IMR-90 (cell line): ENCODE measurements around the gene TMEM130. TPM values are rescaled to one million over a fixed set of nuclear protein-coding genes. Genes with fewer than 3 reads are reported as not detected.

Experiments used
- ATAC-seq: fragments of 200-7000 bp; cut with Tn5 transposase; 2 replicates; pipeline ENCODE4 v1.9.1; 2020; ENCODE audit warnings: low read depth, mild to moderate bottlenecking, moderate library complexity
- BruUV-seq: library from RNA; stranded (reverse); fragments of 400-500 nt; replicated peaks from 2 replicates; lab custom pipeline; 2021; lab: Mats Ljungman, UMichigan
- CTCF ChIA-PET: fragments of 300-600 bp; formaldehyde crosslinking; extraction: SDS; loops from one replicate; lab custom pipeline; 2021; ENCODE audit warnings: antibody characterized with exemption; lab: Yijun Ruan, JAX
- POLR2A ChIA-PET: fragments of 300-600 bp; sonication (Branson Sonifier 250); formaldehyde crosslinking; loops from one replicate; lab custom pipeline; 2022; ENCODE audit warnings: antibody characterized with exemption; ENCODE audit not compliant: unreplicated experiment; lab: Charles Lee
- DNase-seq: peaks from one replicate; pipeline ENCODE4 v3.0.0; 2013
- H2AFZ ChIP-seq: replicated peaks from 2 replicates; pipeline ENCODE3; 2013; ENCODE audit warnings: low read length, mild to moderate bottlenecking; ENCODE audit not compliant: poor library complexity
- H2AK5ac ChIP-seq: 2 replicates; pipeline ENCODE4 v1.6.1; 2013; ENCODE audit warnings: low read depth, low read length, inconsistent platforms
- H2AK9ac ChIP-seq: replicated peaks from 2 replicates; pipeline ENCODE3; 2013; ENCODE audit warnings: mild to moderate bottlenecking, low read depth, low read length, moderate library complexity; ENCODE audit not compliant: poor library complexity
- H2BK120ac ChIP-seq: 2 replicates; pipeline ENCODE4 v1.6.1; 2013; ENCODE audit warnings: low read depth, low read length, inconsistent platforms
- H2BK15ac ChIP-seq: 3 replicates; pipeline ENCODE4 v1.6.1; 2013; ENCODE audit warnings: low read depth, low read length, inconsistent platforms
- H2BK20ac ChIP-seq: 2 replicates; pipeline ENCODE4 v1.6.1; 2013; ENCODE audit warnings: low read depth, mild to moderate bottlenecking, inconsistent platforms, low read length, moderate library complexity
- H2BK5ac ChIP-seq: 2 replicates; pipeline ENCODE4 v1.6.1; 2013; ENCODE audit warnings: mild to moderate bottlenecking, low read depth, low read length, inconsistent platforms; ENCODE audit not compliant: poor library complexity, severe bottlenecking
- H3K14ac ChIP-seq: replicated peaks from 2 replicates; pipeline ENCODE4 v1.6.1; 2013; ENCODE audit warnings: low read depth, low read length, inconsistent platforms
- H3K18ac ChIP-seq: 2 replicates; pipeline ENCODE4 v1.6.1; 2013; ENCODE audit warnings: low read depth, low read length, control low read depth
- H3K23ac ChIP-seq: 2 replicates; pipeline ENCODE4 v1.6.1; 2013; ENCODE audit warnings: low read depth, low read length, inconsistent platforms
- H3K27ac ChIP-seq: 2 replicates; pipeline ENCODE4 v1.5.1; 2013; ENCODE audit warnings: mild to moderate bottlenecking, control low read depth, low read length; ENCODE audit not compliant: insufficient read depth
- H3K27me3 ChIP-seq: 2 replicates; pipeline ENCODE4 v1.6.1; 2013; ENCODE audit warnings: low read length; ENCODE audit not compliant: control insufficient read depth, insufficient read depth
- H3K36me3 ChIP-seq: 2 replicates; pipeline ENCODE4 v1.6.1; 2013; ENCODE audit warnings: low read length, mixed read lengths; ENCODE audit not compliant: control insufficient read depth, insufficient read depth
- H3K4ac ChIP-seq: 2 replicates; pipeline ENCODE4 v1.6.1; 2013; ENCODE audit warnings: low read depth, low read length, inconsistent platforms
- H3K4me1 ChIP-seq: 2 replicates; pipeline ENCODE4 v1.6.1; 2013; ENCODE audit warnings: low read length, mixed read lengths; ENCODE audit not compliant: control insufficient read depth, insufficient read depth
- H3K4me2 ChIP-seq: 2 replicates; pipeline ENCODE4 v1.6.1; 2013; ENCODE audit warnings: low read depth, mild to moderate bottlenecking, control low read depth, low read length, moderate library complexity
- H3K4me3 ChIP-seq: 2 replicates; pipeline ENCODE4 v1.5.1; 2013; ENCODE audit warnings: low read depth, mild to moderate bottlenecking, control low read depth, low read length, moderate library complexity; ENCODE audit not compliant: insufficient read depth
- H3K56ac ChIP-seq: 2 replicates; pipeline ENCODE4 v1.6.1; 2013; ENCODE audit warnings: low read length, inconsistent platforms; ENCODE audit not compliant: insufficient read depth; ENCODE audit errors: extremely low read depth
- H3K79me1 ChIP-seq, 2 experiments: 2 replicates each; pipeline ENCODE4 v1.6.1; 2013; ENCODE audit warnings: low read length in 2 of 2, inconsistent platforms in 1 of 2, low read depth in 1 of 2
- H3K9ac ChIP-seq: 2 replicates; pipeline ENCODE4 v1.6.1; 2013; ENCODE audit warnings: low read depth, low read length, control low read depth
- H3K9me1 ChIP-seq: 2 replicates; pipeline ENCODE4 v1.6.1; 2013; ENCODE audit warnings: low read length, inconsistent platforms; ENCODE audit not compliant: insufficient read depth
- H3K9me3 ChIP-seq: 2 replicates; pipeline ENCODE4 v1.6.1; 2013; ENCODE audit warnings: low read length; ENCODE audit not compliant: control insufficient read depth, insufficient read depth
- H4K20me1 ChIP-seq: 2 replicates; pipeline ENCODE4 v1.6.1; 2013; ENCODE audit warnings: low read length, inconsistent platforms; ENCODE audit not compliant: insufficient read depth
- H4K5ac ChIP-seq: 2 replicates; pipeline ENCODE4 v1.6.1; 2013; ENCODE audit warnings: mild to moderate bottlenecking, low read depth, low read length, control low read depth
- H4K8ac ChIP-seq, 2 experiments: 2 replicates each; pipeline ENCODE4 v1.6.1; 2013; ENCODE audit warnings: low read depth in 2 of 2, low read length in 2 of 2, control low read depth in 1 of 2, inconsistent platforms in 1 of 2
- H4K91ac ChIP-seq: 2 replicates; pipeline ENCODE4 v1.6.1; 2013; ENCODE audit warnings: low read depth, low read length, inconsistent platforms; ENCODE audit not compliant: insufficient read depth
- CTCF ChIP-seq: conservative IDR thresholded peaks from 2 replicates; pipeline ENCODE4 v1.5.1; 2012; ENCODE audit warnings: mild to moderate bottlenecking, low read depth, low read length, improper control_type of control experiment
- ELK1 ChIP-seq: fragments of 150-350 bp; IDR thresholded peaks from 2 replicates; pipeline ENCODE4 v1.6.1; 2016; ENCODE audit warnings: low read depth, mild to moderate bottlenecking, low read length, moderate library complexity, borderline replicate concordance
- MXI1 ChIP-seq: IDR thresholded peaks from 2 replicates; pipeline ENCODE4 v1.6.1; 2012; ENCODE audit warnings: low read depth, mild to moderate bottlenecking, low read length, moderate library complexity, borderline replicate concordance
- POLR2A ChIP-seq: IDR thresholded peaks from 2 replicates; pipeline ENCODE4 v1.6.1; 2012; ENCODE audit warnings: mild to moderate bottlenecking, low read depth, low read length
- RAD21 ChIP-seq: IDR thresholded peaks from 2 replicates; pipeline ENCODE4 v1.6.1; 2012; ENCODE audit warnings: low read length, improper control_type of control experiment
- RCOR1 ChIP-seq: IDR thresholded peaks from 2 replicates; pipeline ENCODE4 v1.6.1; 2012; ENCODE audit warnings: mild to moderate bottlenecking, low read length, improper control_type of control experiment; ENCODE audit not compliant: insufficient replicate concordance
- RFX5 ChIP-seq: IDR thresholded peaks from 2 replicates; pipeline ENCODE4 v1.8.0; 2012; ENCODE audit warnings: low read depth, mild to moderate bottlenecking, low read length, moderate library complexity
- WGBS, 2 experiments: methylation state at CpG; one replicate each; pipeline versions ENCODE4 v1.1.5 to v1.1.7; 2013; ENCODE audit warnings: missing lambda C conversion rate in 2 of 2; ENCODE audit not compliant: insufficient read length in 1 of 2; ENCODE audit errors: extremely low coverage in 2 of 2; 5-methylcytosine and 5-hydroxymethylcytosine counted together
- dilution Hi-C: fragments of 300-500 bp; cut with HindIII; formaldehyde crosslinking; loops from one replicate; pipeline ENCODE4 v1.14.3; 2018; ENCODE audit warnings: low sequenced_read_pairs; ENCODE audit not compliant: unreplicated experiment
- in situ Hi-C: fragments of 300-500 bp; cut with MboI; formaldehyde crosslinking; loops from 3 replicates; pipeline ENCODE4 v1.14.3; 2019; ENCODE audit warnings: low sequenced_read_pairs, inconsistent platforms, mixed read lengths
- intact Hi-C: fragments of 100-400 bp; cut with micrococcal nuclease; formaldehyde crosslinking; loops from 2 replicates; pipeline ENCODE4 v1.10.0; 2022
- polyA plus RNA-seq, 3 experiments: library from polyadenylated mRNA; depleted of rRNA; stranded (reverse); fragments of >200 nt; gene quantifications; 2 replicates each; pipeline ENCODE4 v1.2.3, GENCODE V29; 2012; ENCODE audit warnings: low replicate concordance in 1 of 3
- total RNA-seq: library from RNA; depleted of rRNA; stranded (reverse); fragments of >200 nt; gene quantifications from 2 replicates; pipeline ENCODE4 v1.2.3, GENCODE V29; 2012

Gene TMEM130
- total and polyA plus RNA-seq, 2 of the 4 experiments (the other 2 are of a cell fraction): 1.1 to 14.8 TPM

- DNase-seq (no peak), ATAC-seq (no peak)
- no peak overlapping the region for H3K23ac ChIP-seq
- intact Hi-C loops (no loop called here), in situ Hi-C loops (no loop called here), dilution Hi-C loops (no loop called here)
- H2BK15ac ChIP-seq: no peak overlapping the region; the same call in 2 of the 3 replicates
- H3K18ac ChIP-seq: no peak overlapping the region
- H3K9me3 ChIP-seq: no peaks in the 10 kb centered on the region
- H4K8ac ChIP-seq: no peak overlapping the region
- H3K4me2 ChIP-seq: no peak overlapping the region
- no peak overlapping the region for H2BK5ac ChIP-seq
- H2BK120ac ChIP-seq: no peak overlapping the region
- no peak overlapping the region for H3K4me3 ChIP-seq
- no peak overlapping the region for H4K91ac ChIP-seq
- POLR2A ChIA-PET: interaction anchor here (0.6 kb wide), 1 partner anchor 648 kb away, joined by 3 read pairs; no protein-coding TSS in a partner anchor
- H3K4ac ChIP-seq: no peak overlapping the region
- H2AFZ ChIP-seq: no peak overlapping the region
- no peaks in the 10 kb centered on the region for H3K36me3 ChIP-seq
- WGBS, 2 experiments: 86% methylated on average over 9 of the region's 29 CpGs; no CpG with 5 or more reads in 1 of the 2 experiments
- H2BK20ac ChIP-seq: no peak overlapping the region
- H4K5ac ChIP-seq: no peak overlapping the region
- H2AK9ac ChIP-seq: no peak overlapping the region
- H3K27ac ChIP-seq: no peak overlapping the region
- no peak overlapping the region for H3K56ac ChIP-seq
- H3K9me1 ChIP-seq: peaks cover 9% of the 10 kb centered on the region
- H3K79me1 ChIP-seq: peaks cover 0 to 3% of the 10 kb centered on the region in 2 experiments; a peak in 1 of 4 replicates
- peak overlapping the region; percentile 59; the same call in 1 of the 2 replicates for H2AK5ac ChIP-seq
- TF ChIP-seq CTCF (no peak), ELK1 (no peak), POLR2A (no peak), RAD21 (no peak), RCOR1 (no peak), MXI1 (no peak), RFX5 (no peak)
- no peaks in the 10 kb centered on the region for H3K27me3 ChIP-seq
- no peak overlapping the region for H3K9ac ChIP-seq
- H3K4me1 ChIP-seq: peaks cover 8% of the 10 kb centered on the region
- CTCF ChIA-PET: interaction anchor here (0.7 kb wide), 1 partner anchor 665 kb away, joined by 3 read pairs; no protein-coding TSS in a partner anchor
- H4K20me1 ChIP-seq: no peaks in the 10 kb centered on the region
- H3K14ac ChIP-seq: no peak overlapping the region
- BruUV-seq: no TSS peak
These were observed 6.9 kb downstream of the TMEM130 start for GRCh38 chr7:98862716-98863420.
